K562 (cell line): ENCODE data around the gene NUF2. TPM values are rescaled to one million over a fixed set of nuclear protein-coding genes. Genes with fewer than 3 reads are reported as not detected.
A peak's percentile ranks its signal among the peaks of the same experiment; 100 is the strongest.

Source experiments
- ATAC-seq: fragments of 200-7000 bp; cut with Tn5 transposase; 3 replicates; pipeline ENCODE4 v1.9.1; 2020; ENCODE audit warnings: moderate library complexity
- BruUV-seq: library from RNA; stranded (reverse); fragments of 400-500 nt; replicated peaks from 2 replicates; lab custom pipeline; 2021; lab: Mats Ljungman, UMichigan
- CTCF ChIA-PET: fragments of 300-600 bp; formaldehyde crosslinking; extraction: SDS; loops from one replicate; lab custom pipeline; 2021; ENCODE audit warnings: low intra/inter-chr PET ratio; lab: Yijun Ruan, JAX
- POLR2A ChIA-PET: fragments of 300-600, 350-650 bp; sonication (Branson Sonifier 250); formaldehyde crosslinking; extraction: SDS; loops from one replicate; lab custom pipeline; 2021; ENCODE audit warnings: antibody characterized with exemption, inconsistent platforms; lab: Yijun Ruan, JAX
- DNase-seq, 4 experiments: peaks; one replicate each; pipeline versions ENCODE4 v3.0.0 to v3.0.0-alpha.2; 2011 to 2018; ENCODE audit warnings: low spot score in 3 of 4, mixed read lengths in 3 of 4; ENCODE audit errors: extremely low read depth in 1 of 4
- FAIRE-seq: peaks from 2 replicates; lab custom pipeline; 2011; peaks lifted over from hg19 to GRCh38; lab: Jason Lieb, UNC
- H2AFZ ChIP-seq: 2 replicates; pipeline ENCODE4 v1.6.0; 2011; ENCODE audit warnings: low read depth, low read length, control low read depth, inconsistent platforms
- H3K27ac ChIP-seq: fragments of 200-600 bp; 3 replicates; pipeline ENCODE4 v1.8.0; 2011; ENCODE audit warnings: low read depth, mild to moderate bottlenecking, control low read depth, inconsistent platforms, low read length, moderate library complexity, mixed read lengths; ENCODE audit errors: extremely low read depth
- H3K27me3 ChIP-seq, 2 experiments: fragments of 300-600 bp in 1 of 2; 2 replicates in 1 of 2; 3 replicates in 1 of 2; pipeline versions ENCODE4 v1.6.0 to v1.8.0; 2011; ENCODE audit warnings: inconsistent platforms in 2 of 2, low read length in 2 of 2, mild to moderate bottlenecking in 1 of 2, mixed read lengths in 1 of 2, moderate library complexity in 1 of 2; ENCODE audit not compliant: control insufficient read depth in 2 of 2, insufficient read depth in 2 of 2
- H3K36me3 ChIP-seq: fragments of 300-600 bp; 3 replicates; pipeline ENCODE4 v1.8.0; 2011; ENCODE audit warnings: mild to moderate bottlenecking, low read length, inconsistent platforms; ENCODE audit not compliant: control insufficient read depth, insufficient read depth
- H3K4me1 ChIP-seq, 2 experiments: fragments of 200-600 bp in 1 of 2; replicated peaks in 1 of 2; 2 replicates in 1 of 2; 3 replicates in 1 of 2; pipeline versions ENCODE4 v1.5.1 to v1.8.0; 2011; ENCODE audit warnings: inconsistent platforms in 2 of 2, low read length in 2 of 2, mild to moderate bottlenecking in 1 of 2, mixed read lengths in 1 of 2, moderate library complexity in 1 of 2; ENCODE audit not compliant: control insufficient read depth in 2 of 2, insufficient read depth in 2 of 2
- H3K4me2 ChIP-seq: 2 replicates; pipeline ENCODE4 v1.6.1; 2011; ENCODE audit warnings: low read length, control low read depth, inconsistent platforms, mixed read lengths; ENCODE audit not compliant: insufficient read depth
- H3K4me3 ChIP-seq: fragments of 200-600 bp; sonication (generic), shearing (Covaris generic); 2 replicates; pipeline ENCODE4 v1.5.1; 2016; ENCODE audit warnings: control low read depth, inconsistent platforms
- H3K79me2 ChIP-seq: fragments of 200-600 bp; 3 replicates; pipeline ENCODE4 v1.8.0; 2011; ENCODE audit warnings: low read length, inconsistent platforms; ENCODE audit not compliant: control insufficient read depth, insufficient read depth
- H3K9ac ChIP-seq, 2 experiments: 2 replicates each; pipeline versions ENCODE4 v1.6.0 to v1.6.1; 2011; ENCODE audit warnings: low read depth in 2 of 2, low read length in 2 of 2, control low read depth in 1 of 2, inconsistent platforms in 1 of 2, mild to moderate bottlenecking in 1 of 2, mixed read lengths in 1 of 2; ENCODE audit not compliant: insufficient read depth in 1 of 2
- H3K9me1 ChIP-seq: one replicate; pipeline ENCODE4 v1.6.0; 2011; ENCODE audit warnings: inconsistent platforms, mild to moderate bottlenecking, low read length, moderate library complexity; ENCODE audit not compliant: control insufficient read depth, insufficient read depth
- H3K9me3 ChIP-seq: replicated peaks from 2 replicates; pipeline ENCODE4 v1.5.1; 2011; ENCODE audit warnings: low read depth, low read length, inconsistent platforms; ENCODE audit not compliant: control insufficient read depth, insufficient read depth
- H4K20me1 ChIP-seq: replicated peaks from 2 replicates; pipeline ENCODE4 v1.6.1; 2011; ENCODE audit warnings: low read length, inconsistent platforms, mixed read lengths; ENCODE audit not compliant: control insufficient read depth, insufficient read depth
- ATF3 ChIP-seq, 2 experiments: fragments of 450-650 bp in 1 of 2; sonication (generic) in 1 of 2; formaldehyde crosslinking in 1 of 2; IDR thresholded peaks in 1 of 2; conservative IDR thresholded peaks in 1 of 2; 2 replicates each; pipeline versions ENCODE4 v1.6.1 to v1.8.1; 2016 to 2023; ENCODE audit warnings: mild to moderate bottlenecking in 2 of 2, moderate library complexity in 2 of 2, inconsistent platforms in 1 of 2, missing genetic modification reagents in 1 of 2
- BCOR ChIP-seq: fragments of 450-650 bp; IDR thresholded peaks from 2 replicates; pipeline ENCODE4 v1.6.1; 2016
- BRF1 ChIP-seq: IDR thresholded peaks from 3 replicates; pipeline ENCODE4 v1.6.1; 2011; ENCODE audit warnings: borderline replicate concordance, mild to moderate bottlenecking; ENCODE audit not compliant: insufficient read length; ENCODE audit errors: extremely low read depth
- CEBPB ChIP-seq: fragments of 450-650 bp; IDR thresholded peaks from 2 replicates; pipeline ENCODE4 v1.6.1; 2016; ENCODE audit warnings: missing genetic modification characterization, missing compliant biosample characterization
- HEY1 ChIP-seq: fragments of 250-450 bp; sonication (Bioruptor Pico); IDR thresholded peaks from 2 replicates; pipeline ENCODE4 v1.5.0; 2020; ENCODE audit warnings: mild to moderate bottlenecking, moderate library complexity, borderline replicate concordance
- HNRNPH1 ChIP-seq: fragments of 200-400 bp; formaldehyde crosslinking; optimal IDR thresholded peaks from 2 replicates; pipeline ENCODE3; 2017; ENCODE audit warnings: low read depth, mild to moderate bottlenecking, low read length, moderate library complexity
- KDM2B ChIP-seq: fragments of 250-450 bp; sonication (Bioruptor Pico); IDR thresholded peaks from 2 replicates; pipeline ENCODE4 v1.8.0; 2021; ENCODE audit warnings: mild to moderate bottlenecking, moderate library complexity
- KHSRP ChIP-seq: fragments of 450-650 bp; IDR thresholded peaks from 2 replicates; pipeline ENCODE4 v1.6.1; 2017
- MAFF ChIP-seq: IDR thresholded peaks from 2 replicates; pipeline ENCODE4 v1.6.1; 2012; ENCODE audit warnings: low read length, improper control_type of control experiment
- MCM2 ChIP-seq: fragments of 450-650 bp; IDR thresholded peaks from 2 replicates; pipeline ENCODE4 v1.6.1; 2017; ENCODE audit warnings: low read depth, mild to moderate bottlenecking
- NCOA6 ChIP-seq: fragments of 450-650 bp; IDR thresholded peaks from 2 replicates; pipeline ENCODE4 v1.6.1; 2017; ENCODE audit warnings: mild to moderate bottlenecking
- SMARCA4 ChIP-seq: fragments of 450-650 bp; IDR thresholded peaks from 2 replicates; pipeline ENCODE4 v1.6.1; 2016
- SP1 ChIP-seq: sonication (generic); formaldehyde crosslinking; IDR thresholded peaks from 2 replicates; pipeline ENCODE4 v1.8.1; 2022; ENCODE audit warnings: mild to moderate bottlenecking, missing genetic modification reagents
- SRSF9 ChIP-seq: fragments of 200-400 bp; formaldehyde crosslinking; IDR thresholded peaks from 2 replicates; pipeline ENCODE4 v1.6.1; 2017; ENCODE audit warnings: low read depth, low read length, borderline replicate concordance
- STAT5B ChIP-seq: fragments of 250-450 bp; sonication (Bioruptor Pico); IDR thresholded peaks from 2 replicates; pipeline ENCODE4 v1.8.0; 2021; ENCODE audit warnings: mild to moderate bottlenecking, inconsistent platforms
- ZNF239 ChIP-seq: fragments of 250-450 bp; sonication (Bioruptor Pico); IDR thresholded peaks from 2 replicates; pipeline ENCODE4 v1.4.0; 2020; ENCODE audit warnings: mild to moderate bottlenecking
- ZNF586 ChIP-seq: fragments of 450-650 bp; formaldehyde crosslinking; conservative IDR thresholded peaks from 2 replicates; pipeline ENCODE4 v1.4.0; 2020; ENCODE audit warnings: mild to moderate bottlenecking, moderate library complexity
- WGBS: fragments of 100-300 bp; shearing (Covaris generic); methylation state at CpG from one replicate; pipeline ENCODE4 v1.1.6; 2016; ENCODE audit warnings: low coverage, mixed read lengths; ENCODE audit not compliant: insufficient coverage; ENCODE audit errors: missing lambda C conversion rate; 5-methylcytosine and 5-hydroxymethylcytosine counted together
- in situ Hi-C: fragments of 300-500 bp; cut with MboI; formaldehyde crosslinking; loops from 4 replicates; pipeline ENCODE4 v1.15.0; 2018; ENCODE audit warnings: inconsistent platforms, mixed read lengths
- intact Hi-C: fragments of 100-400 bp; cut with micrococcal nuclease; formaldehyde crosslinking; loops from 2 replicates; pipeline ENCODE4 v1.14.2; 2022
- polyA plus RNA-seq, 8 experiments: library from polyadenylated mRNA; depleted of rRNA in 4 of 8; stranded (reverse) in 5 of 8; unstranded in 3 of 8; fragments of >200 nt; fragmentation: Nextera tagmentation in 2 of 8; fragmentation: Illumina TruSeq in 1 of 8; extraction: Ambion mirVana in 2 of 8; extraction: Trizol in 1 of 8; gene quantifications; 2 replicates each; pipeline versions ENCODE4 v1.2.1 to v1.2.3, GENCODE V29; 2011 to 2014; ENCODE audit warnings: inconsistent platforms in 1 of 8, missing spikeins in 1 of 8
- total RNA-seq, 7 experiments: library from RNA; depleted of rRNA in 6 of 7; stranded (reverse); fragments of >200 nt in 6 of 7; fragmentation: Illumina TruSeq in 2 of 7; extraction: Trizol in 2 of 7; gene quantifications; 2 replicates each; pipeline versions ENCODE4 v1.2.1 to v1.2.3, GENCODE V29; 2011 to 2021; ENCODE audit warnings: low replicate concordance in 1 of 7

The NUF2 gene
- total and polyA plus RNA-seq, 9 of the 15 experiments (the other 6 are each of a cell fraction or from before 2014, with no cell fraction given), result 42.5 to 90.0 (median 60.3) TPM

- DNase-seq (no peak), FAIRE-seq (no peak), ATAC-seq (no peak)
- intact Hi-C loops (no loop called here), in situ Hi-C loops (no loop called here)
- TF ChIP-seq CEBPB (tag) (0 out of 2 replicates have a peak, but pooled peaks have one; percentile 8), KDM2B (CRISPR knock-in tag) (no peak)
- no peak overlapping the region for H3K4me2 ChIP-seq
- no TSS peak for BruUV-seq
- no peak overlapping the region for H3K27ac ChIP-seq
- H2AFZ ChIP-seq, result no peak overlapping the region
- H3K27me3 ChIP-seq, result no peaks in the 10 kb centered on the region
- no peak overlapping the region for H3K4me3 ChIP-seq
- H4K20me1 ChIP-seq, result no peaks in the 10 kb centered on the region
- CTCF ChIA-PET, result interaction anchor here (0.6 kb wide), 1 partner anchor 391 kb away, joined by 4 read pairs; no protein-coding TSS in a partner anchor
- no peaks in the 10 kb centered on the region for H3K36me3 ChIP-seq
- H3K9ac ChIP-seq, result no peak overlapping the region
- POLR2A ChIA-PET, result interaction anchor here (0.9 kb wide), 1 partner anchor 10 kb away, joined by 6 read pairs; no protein-coding TSS in a partner anchor
- H3K79me2 ChIP-seq, result no peaks in the 10 kb centered on the region
- no peaks in the 10 kb centered on the region for H3K9me1 ChIP-seq
- 47% methylated on average over 2 of the region's 2 CpGs for WGBS
- no peaks in the 10 kb centered on the region; a peak in 2 of 5 replicates for H3K4me1 ChIP-seq
- no peaks in the 10 kb centered on the region for H3K9me3 ChIP-seq
Observed at GRCh38 chr1:163273766-163274441, 47.9 kb upstream of the NUF2 start.

- Histone ChIP-seq H4K20me1 (no peaks in the 10 kb centered on the region), H3K9ac (no peak overlapping the region), H3K27ac (no peak overlapping the region), H2AFZ (no peak overlapping the region), H3K27me3 (no peaks in the 10 kb centered on the region), H3K9me1 (no peaks in the 10 kb centered on the region), H3K4me3 (no peak overlapping the region), H3K4me2 (no peak overlapping the region), H3K4me1 (no peaks in the 10 kb centered on the region; a peak in 2 of 5 replicates), H3K9me3 (no peaks in the 10 kb centered on the region), H3K79me2 (no peaks in the 10 kb centered on the region), H3K36me3 (no peaks in the 10 kb centered on the region)
- WGBS, result 37% methylated on average over 1 of the region's 1 CpG
- FAIRE-seq, result peak; percentile 23
- in situ Hi-C loops (no loop called here), intact Hi-C loops (no loop called here)
- ATAC-seq, result peak; percentile 80
- BruUV-seq, result no TSS peak
- ChIA-PET CTCF (no interaction called here), POLR2A (interaction anchor here (1.4 kb wide), 1 partner anchor 17 kb away, joined by 3 read pairs; no protein-coding TSS in a partner anchor)
- DNase-seq, result peak in 3 of 4 experiments; percentile 20 to 29 (median 26)
- TF ChIP-seq KHSRP (no peak), SMARCA4 (0 out of 2 replicates have a peak, but pooled peaks have one; percentile 22), BCOR (no peak), MCM2 (no peak), SRSF9 (no peak), ZNF586 (CRISPR knock-in tag) (no peak), SP1 (CRISPR knock-in tag) (no peak), HNRNPH1 (no peak), NCOA6 (no peak), ATF3 (IDR thresholded peaks at IDR 0.05) (0 out of 2 replicates have a peak, but pooled peaks have one; percentile 26), ATF3 (CRISPR knock-in tag; conservative IDR thresholded peaks at IDR 0.05) (no peak), MAFF (peak; percentile 79), STAT5B (CRISPR knock-in tag) (no peak), BRF1 (no peak), ZNF239 (no peak), HEY1 (no peak)
Observed at GRCh38 chr1:163275222-163275621, 46.5 kb upstream of the NUF2 start.
